AG09309 (cell line): Measurements from ENCODE around the gene POLD2.

Experiments
- DNase-seq: peaks from one replicate; pipeline ENCODE4 v3.0.0-alpha.2; 2010; ENCODE audit warnings: low read depth
- H3K4me3 ChIP-seq: 2 replicates; pipeline ENCODE4 v1.5.1; 2011; ENCODE audit warnings: mild to moderate bottlenecking, low read depth, low read length, moderate library complexity; ENCODE audit not compliant: control insufficient read depth
- CTCF ChIP-seq: IDR thresholded peaks from 2 replicates; pipeline ENCODE4 v1.5.1; 2011; ENCODE audit warnings: mild to moderate bottlenecking, low read depth, low read length, inconsistent platforms; ENCODE audit not compliant: insufficient read depth, control insufficient read depth; ENCODE audit errors: missing control alignments

POLD2 gene

GRCh38 chr7:44157116-44158080 is 34.0 kb upstream of the POLD2 start:
- H3K4me3 ChIP-seq: no peak overlapping the region
- TF ChIP-seq CTCF: no peak
- DNase-seq: no peak

GRCh38 chr7:44156453-44157010 is 33.2 kb upstream of the POLD2 start:
- TF ChIP-seq CTCF: no peak

GRCh38 chr7:44155191-44156185 is 32.1 kb upstream of the POLD2 start:
- no peak for TF ChIP-seq CTCF
- no peak overlapping the region for H3K4me3 ChIP-seq
- DNase-seq: no peak

More at GRCh38 chr7:44156453-44157010, 33.2 kb upstream of the POLD2 start:
- H3K4me3 ChIP-seq: no peak overlapping the region
- DNase-seq: no peak

GRCh38 chr7:44154703-44155102 is 31.4 kb upstream of the POLD2 start:
- TF ChIP-seq CTCF: no peak
- no peak for DNase-seq
- H3K4me3 ChIP-seq: no peak overlapping the region

GRCh38 chr7:44153948-44154335 is 30.6 kb upstream of the POLD2 start:
- TF ChIP-seq CTCF: no peak

More at GRCh38 chr7:44153948-44154335, 30.6 kb upstream of the POLD2 start:
- no peak overlapping the region for H3K4me3 ChIP-seq
- no peak for DNase-seq
